GM23338 (cell line): Measurements from ENCODE around the gene RMND1. TPM values are rescaled to one million over a fixed set of nuclear protein-coding genes. Genes with fewer than 3 reads are reported as not detected.

ENCODE experiments used
- ATAC-seq: fragments of 200-7000 bp; cut with Tn5 transposase; 3 replicates; pipeline ENCODE4 v1.9.1; 2020
- DNase-seq: peaks from one replicate; pipeline ENCODE4 v3.0.0-alpha.2; 2015; ENCODE audit warnings: low spot score
- H2AFZ ChIP-seq: fragments of 200-600 bp; sonication (generic); 2 replicates; pipeline ENCODE4 v1.8.0; 2016; ENCODE audit warnings: antibody characterized with exemption, mild to moderate bottlenecking, moderate library complexity
- H3F3A ChIP-seq: fragments of 200-600 bp; sonication (generic); replicated peaks from 2 replicates; pipeline ENCODE4 v1.8.0; 2017; ENCODE audit warnings: antibody characterized with exemption, mixed run types, low read depth
- H3K27ac ChIP-seq: fragments of 200-600 bp; sonication (generic); 2 replicates; pipeline ENCODE4 v1.6.1; 2016; ENCODE audit warnings: low read depth
- H3K27me3 ChIP-seq: fragments of 200-600 bp; sonication (generic); 2 replicates; pipeline ENCODE4 v1.8.0; 2016; ENCODE audit warnings: mild to moderate bottlenecking, mixed run types, moderate library complexity; ENCODE audit not compliant: insufficient read depth
- H3K36me3 ChIP-seq: fragments of 200-600 bp; sonication (generic); 2 replicates; pipeline ENCODE4 v1.8.0; 2016; ENCODE audit warnings: mild to moderate bottlenecking; ENCODE audit not compliant: insufficient read depth
- H3K4me1 ChIP-seq: fragments of 200-600 bp; sonication (generic); 2 replicates; pipeline ENCODE4 v1.8.0; 2016; ENCODE audit warnings: mild to moderate bottlenecking, moderate library complexity; ENCODE audit not compliant: insufficient read depth
- H3K4me2 ChIP-seq: fragments of 200-600 bp; sonication (generic); 2 replicates; pipeline ENCODE4 v1.7.1; 2017; ENCODE audit warnings: mixed run types
- H3K4me3 ChIP-seq: fragments of 200-600 bp; sonication (generic); 2 replicates; pipeline ENCODE4 v1.6.1; 2016; ENCODE audit warnings: mixed run types
- H3K79me2 ChIP-seq: fragments of 200-600 bp; sonication (generic); replicated peaks from 2 replicates; pipeline ENCODE4 v1.8.0; 2017; ENCODE audit warnings: mild to moderate bottlenecking; ENCODE audit not compliant: insufficient read depth
- H3K9me2 ChIP-seq: fragments of 200-600 bp; sonication (generic); 2 replicates; pipeline ENCODE4 v1.8.0; 2017; ENCODE audit not compliant: insufficient read depth
- H4K20me1 ChIP-seq: fragments of 200-600 bp; sonication (generic); replicated peaks from 2 replicates; pipeline ENCODE4 v1.8.0; 2017; ENCODE audit warnings: mild to moderate bottlenecking; ENCODE audit not compliant: insufficient read depth
- H3K27ac Mint-ChIP-seq: 2 replicates; pipeline ENCODE4 v1.8.0; 2020; ENCODE audit warnings: inconsistent platforms, mild to moderate bottlenecking, moderate library complexity, mixed read lengths
- H3K27me3 Mint-ChIP-seq: 3 replicates; pipeline ENCODE4 v1.8.0; 2022; ENCODE audit warnings: low read depth, mild to moderate bottlenecking, moderate library complexity, mixed read lengths, inconsistent platforms; ENCODE audit not compliant: insufficient read depth, poor library complexity
- H3K36me3 Mint-ChIP-seq: 3 replicates; pipeline ENCODE4 v1.8.0; 2021; ENCODE audit warnings: low read depth, mild to moderate bottlenecking, inconsistent platforms, moderate library complexity, mixed read lengths
- H3K4me1 Mint-ChIP-seq: 3 replicates; pipeline ENCODE4 v1.8.0; 2020; ENCODE audit warnings: mild to moderate bottlenecking, inconsistent platforms, mixed read lengths
- H3K4me3 Mint-ChIP-seq: 3 replicates; pipeline ENCODE4 v1.8.0; 2021; ENCODE audit warnings: moderate library complexity, mild to moderate bottlenecking, inconsistent platforms, mixed read lengths
- H3K9me3 Mint-ChIP-seq: 3 replicates; pipeline ENCODE4 v1.8.0; 2020; ENCODE audit warnings: moderate library complexity, mild to moderate bottlenecking, inconsistent platforms, mixed read lengths
- EZH2phosphoT487 ChIP-seq: fragments of 200-600 bp; sonication (generic); IDR thresholded peaks from one replicate; pipeline ENCODE4 v1.8.1; 2018; ENCODE audit warnings: antibody characterized with exemption; ENCODE audit not compliant: unreplicated experiment
- JUNB ChIP-seq: IDR thresholded peaks from one replicate; pipeline ENCODE4 v1.6.1; 2016; ENCODE audit warnings: antibody characterized with exemption; ENCODE audit not compliant: unreplicated experiment
- POLR2AphosphoS5 ChIP-seq: IDR thresholded peaks from 2 replicates; pipeline ENCODE4 v1.6.1; 2016; ENCODE audit warnings: antibody characterized with exemption, low read depth
- REST ChIP-seq: IDR thresholded peaks from one replicate; pipeline ENCODE4 v1.6.1; 2018; ENCODE audit warnings: antibody characterized with exemption; ENCODE audit not compliant: unreplicated experiment
- STAT1 ChIP-seq: IDR thresholded peaks from one replicate; pipeline ENCODE4 v1.6.1; 2016; ENCODE audit warnings: antibody characterized with exemption; ENCODE audit not compliant: unreplicated experiment
- ZNF331 ChIP-seq: fragments of 250-450 bp; sonication (Bioruptor Pico); IDR thresholded peaks from 2 replicates; pipeline ENCODE4 v1.5.0; 2020; ENCODE audit warnings: low read depth, mild to moderate bottlenecking, moderate library complexity
- polyA plus RNA-seq: library from polyadenylated mRNA; unstranded; fragments of >200 nt; fragmentation: Nextera tagmentation; extraction: Ambion mirVana; gene quantifications from 2 replicates; pipeline ENCODE4 v1.2.1, GENCODE V29; 2016
- total RNA-seq: library from RNA; depleted of rRNA; stranded (reverse); fragments of >200 nt; shearing (Covaris generic); gene quantifications from 2 replicates; pipeline ENCODE4 v1.2.3, GENCODE V29; 2014
- TF ChIP-seq, protein P1 (sequence below), 2 experiments: fragments of 200-600 bp in 1 of 2; sonication (generic) in 1 of 2; conservative IDR thresholded peaks; 2 replicates each; pipeline versions ENCODE4 v1.5.1 to v1.6.1; 2016 to 2017; ENCODE audit warnings: antibody characterized with exemption in 2 of 2, low read depth in 2 of 2, mild to moderate bottlenecking in 2 of 2, moderate library complexity in 1 of 2
- TF ChIP-seq, protein P2 (sequence below): fragments of 250-450 bp; sonication (Bioruptor Pico); IDR thresholded peaks from 2 replicates; pipeline ENCODE4 v1.5.0; 2020; ENCODE audit warnings: mild to moderate bottlenecking, moderate library complexity

RMND1 gene
- total and polyA plus RNA-seq, 2 experiments from 2014 or later, result 27.5 to 34.4 TPM

DNA sequence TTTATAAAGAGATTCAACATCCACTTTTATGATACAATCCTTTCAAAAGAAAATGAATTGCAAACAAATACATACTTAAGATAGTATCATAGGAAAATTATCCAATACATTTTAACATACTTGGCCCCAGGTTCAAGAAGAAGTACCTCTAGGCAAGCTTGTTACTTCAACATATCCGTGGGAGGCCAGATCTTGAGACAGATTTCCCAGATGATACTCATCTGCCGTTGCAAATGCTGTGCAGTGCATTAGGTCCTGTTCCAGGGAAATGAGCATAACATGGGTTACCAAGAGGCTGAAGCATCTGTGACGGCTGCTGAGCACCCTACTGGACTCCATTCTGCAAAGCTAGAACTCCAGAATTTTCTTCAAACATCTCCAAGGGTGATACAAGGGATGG is 15.6 kb downstream of the RMND1 start:
- Mint-ChIP-seq H3K4me1 (no peaks in the 10 kb centered on the region), H3K36me3 (peaks cover 15% of the 10 kb centered on the region; the same call in 2 of the 3 replicates), H3K27ac (no peak overlapping the region), H3K27me3 (no peaks in the 10 kb centered on the region), H3K9me3 (no peaks in the 10 kb centered on the region), H3K4me3 (no peak overlapping the region)
- Histone ChIP-seq H3K4me2 (no peak overlapping the region), H2AFZ (no peak overlapping the region), H3K79me2 (peaks cover 53% of the 10 kb centered on the region), H3F3A (no peaks in the 10 kb centered on the region), H3K4me3 (no peak overlapping the region), H3K36me3 (peaks cover 11% of the 10 kb centered on the region; the same call in 1 of the 2 replicates), H3K4me1 (no peaks in the 10 kb centered on the region), H3K27ac (no peak overlapping the region), H3K27me3 (no peaks in the 10 kb centered on the region), H4K20me1 (peaks cover 17% of the 10 kb centered on the region; the same call in 1 of the 2 replicates), H3K9me2 (no peaks in the 10 kb centered on the region)
- no peak for TF ChIP-seq ZNF331
- TF ChIP-seq, protein P1, sequence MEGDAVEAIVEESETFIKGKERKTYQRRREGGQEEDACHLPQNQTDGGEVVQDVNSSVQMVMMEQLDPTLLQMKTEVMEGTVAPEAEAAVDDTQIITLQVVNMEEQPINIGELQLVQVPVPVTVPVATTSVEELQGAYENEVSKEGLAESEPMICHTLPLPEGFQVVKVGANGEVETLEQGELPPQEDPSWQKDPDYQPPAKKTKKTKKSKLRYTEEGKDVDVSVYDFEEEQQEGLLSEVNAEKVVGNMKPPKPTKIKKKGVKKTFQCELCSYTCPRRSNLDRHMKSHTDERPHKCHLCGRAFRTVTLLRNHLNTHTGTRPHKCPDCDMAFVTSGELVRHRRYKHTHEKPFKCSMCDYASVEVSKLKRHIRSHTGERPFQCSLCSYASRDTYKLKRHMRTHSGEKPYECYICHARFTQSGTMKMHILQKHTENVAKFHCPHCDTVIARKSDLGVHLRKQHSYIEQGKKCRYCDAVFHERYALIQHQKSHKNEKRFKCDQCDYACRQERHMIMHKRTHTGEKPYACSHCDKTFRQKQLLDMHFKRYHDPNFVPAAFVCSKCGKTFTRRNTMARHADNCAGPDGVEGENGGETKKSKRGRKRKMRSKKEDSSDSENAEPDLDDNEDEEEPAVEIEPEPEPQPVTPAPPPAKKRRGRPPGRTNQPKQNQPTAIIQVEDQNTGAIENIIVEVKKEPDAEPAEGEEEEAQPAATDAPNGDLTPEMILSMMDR (conservative IDR thresholded peaks at IDR 0.05; ENCODE audit: low read depth in 2 of 2), result no peak
- no peak for TF ChIP-seq STAT1
- TF ChIP-seq, protein P2, sequence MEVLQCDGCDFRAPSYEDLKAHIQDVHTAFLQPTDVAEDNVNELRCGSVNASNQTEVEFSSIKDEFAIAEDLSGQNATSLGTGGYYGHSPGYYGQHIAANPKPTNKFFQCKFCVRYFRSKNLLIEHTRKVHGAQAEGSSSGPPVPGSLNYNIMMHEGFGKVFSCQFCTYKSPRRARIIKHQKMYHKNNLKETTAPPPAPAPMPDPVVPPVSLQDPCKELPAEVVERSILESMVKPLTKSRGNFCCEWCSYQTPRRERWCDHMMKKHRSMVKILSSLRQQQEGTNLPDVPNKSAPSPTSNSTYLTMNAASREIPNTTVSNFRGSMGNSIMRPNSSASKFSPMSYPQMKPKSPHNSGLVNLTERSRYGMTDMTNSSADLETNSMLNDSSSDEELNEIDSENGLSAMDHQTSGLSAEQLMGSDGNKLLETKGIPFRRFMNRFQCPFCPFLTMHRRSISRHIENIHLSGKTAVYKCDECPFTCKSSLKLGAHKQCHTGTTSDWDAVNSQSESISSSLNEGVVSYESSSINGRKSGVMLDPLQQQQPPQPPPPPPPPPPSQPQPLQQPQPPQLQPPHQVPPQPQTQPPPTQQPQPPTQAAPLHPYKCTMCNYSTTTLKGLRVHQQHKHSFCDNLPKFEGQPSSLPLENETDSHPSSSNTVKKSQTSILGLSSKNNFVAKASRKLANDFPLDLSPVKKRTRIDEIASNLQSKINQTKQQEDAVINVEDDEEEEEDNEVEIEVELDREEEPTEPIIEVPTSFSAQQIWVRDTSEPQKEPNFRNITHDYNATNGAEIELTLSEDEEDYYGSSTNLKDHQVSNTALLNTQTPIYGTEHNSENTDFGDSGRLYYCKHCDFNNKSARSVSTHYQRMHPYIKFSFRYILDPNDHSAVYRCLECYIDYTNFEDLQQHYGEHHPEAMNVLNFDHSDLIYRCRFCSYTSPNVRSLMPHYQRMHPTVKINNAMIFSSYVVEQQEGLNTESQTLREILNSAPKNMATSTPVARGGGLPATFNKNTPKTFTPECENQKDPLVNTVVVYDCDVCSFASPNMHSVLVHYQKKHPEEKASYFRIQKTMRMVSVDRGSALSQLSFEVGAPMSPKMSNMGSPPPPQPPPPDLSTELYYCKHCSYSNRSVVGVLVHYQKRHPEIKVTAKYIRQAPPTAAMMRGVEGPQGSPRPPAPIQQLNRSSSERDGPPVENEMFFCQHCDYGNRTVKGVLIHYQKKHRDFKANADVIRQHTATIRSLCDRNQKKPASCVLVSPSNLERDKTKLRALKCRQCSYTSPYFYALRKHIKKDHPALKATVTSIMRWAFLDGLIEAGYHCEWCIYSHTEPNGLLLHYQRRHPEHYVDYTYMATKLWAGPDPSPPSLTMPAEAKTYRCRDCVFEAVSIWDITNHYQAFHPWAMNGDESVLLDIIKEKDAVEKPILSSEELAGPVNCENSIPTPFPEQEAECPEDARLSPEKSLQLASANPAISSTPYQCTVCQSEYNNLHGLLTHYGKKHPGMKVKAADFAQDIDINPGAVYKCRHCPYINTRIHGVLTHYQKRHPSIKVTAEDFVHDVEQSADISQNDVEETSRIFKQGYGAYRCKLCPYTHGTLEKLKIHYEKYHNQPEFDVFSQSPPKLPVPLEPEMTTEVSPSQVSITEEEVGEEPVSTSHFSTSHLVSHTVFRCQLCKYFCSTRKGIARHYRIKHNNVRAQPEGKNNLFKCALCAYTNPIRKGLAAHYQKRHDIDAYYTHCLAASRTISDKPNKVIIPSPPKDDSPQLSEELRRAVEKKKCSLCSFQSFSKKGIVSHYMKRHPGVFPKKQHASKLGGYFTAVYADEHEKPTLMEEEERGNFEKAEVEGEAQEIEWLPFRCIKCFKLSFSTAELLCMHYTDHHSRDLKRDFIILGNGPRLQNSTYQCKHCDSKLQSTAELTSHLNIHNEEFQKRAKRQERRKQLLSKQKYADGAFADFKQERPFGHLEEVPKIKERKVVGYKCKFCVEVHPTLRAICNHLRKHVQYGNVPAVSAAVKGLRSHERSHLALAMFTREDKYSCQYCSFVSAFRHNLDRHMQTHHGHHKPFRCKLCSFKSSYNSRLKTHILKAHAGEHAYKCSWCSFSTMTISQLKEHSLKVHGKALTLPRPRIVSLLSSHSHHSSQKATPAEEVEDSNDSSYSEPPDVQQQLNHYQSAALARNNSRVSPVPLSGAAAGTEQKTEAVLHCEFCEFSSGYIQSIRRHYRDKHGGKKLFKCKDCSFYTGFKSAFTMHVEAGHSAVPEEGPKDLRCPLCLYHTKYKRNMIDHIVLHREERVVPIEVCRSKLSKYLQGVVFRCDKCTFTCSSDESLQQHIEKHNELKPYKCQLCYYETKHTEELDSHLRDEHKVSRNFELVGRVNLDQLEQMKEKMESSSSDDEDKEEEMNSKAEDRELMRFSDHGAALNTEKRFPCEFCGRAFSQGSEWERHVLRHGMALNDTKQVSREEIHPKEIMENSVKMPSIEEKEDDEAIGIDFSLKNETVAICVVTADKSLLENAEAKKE (CRISPR knock-in tag), result no peak
- TF ChIP-seq EZH2phosphoT487, result no peak
- TF ChIP-seq REST, result no peak
- TF ChIP-seq JUNB, result no peak
- no peak for TF ChIP-seq POLR2AphosphoS5
- ATAC-seq (no peak), DNase-seq (no peak)
